Panc1 (cell line): ENCODE results near the gene ZFAND3.

Experiments used
- TF ChIP-seq, protein P1 (sequence below), 2 experiments: IDR thresholded peaks; 2 replicates each; pipeline ENCODE4 v1.6.1; 2011 to 2012; ENCODE audit warnings: low read depth in 2 of 2, control low read depth in 1 of 2, low read length in 1 of 2, mild to moderate bottlenecking in 1 of 2, moderate library complexity in 1 of 2; ENCODE audit not compliant: insufficient read depth in 1 of 2
- TF ChIP-seq, protein P2 (sequence below): fragments of 450-650 bp; IDR thresholded peaks from 2 replicates; pipeline ENCODE4 v1.5.1; 2017; ENCODE audit warnings: mild to moderate bottlenecking

DNA sequence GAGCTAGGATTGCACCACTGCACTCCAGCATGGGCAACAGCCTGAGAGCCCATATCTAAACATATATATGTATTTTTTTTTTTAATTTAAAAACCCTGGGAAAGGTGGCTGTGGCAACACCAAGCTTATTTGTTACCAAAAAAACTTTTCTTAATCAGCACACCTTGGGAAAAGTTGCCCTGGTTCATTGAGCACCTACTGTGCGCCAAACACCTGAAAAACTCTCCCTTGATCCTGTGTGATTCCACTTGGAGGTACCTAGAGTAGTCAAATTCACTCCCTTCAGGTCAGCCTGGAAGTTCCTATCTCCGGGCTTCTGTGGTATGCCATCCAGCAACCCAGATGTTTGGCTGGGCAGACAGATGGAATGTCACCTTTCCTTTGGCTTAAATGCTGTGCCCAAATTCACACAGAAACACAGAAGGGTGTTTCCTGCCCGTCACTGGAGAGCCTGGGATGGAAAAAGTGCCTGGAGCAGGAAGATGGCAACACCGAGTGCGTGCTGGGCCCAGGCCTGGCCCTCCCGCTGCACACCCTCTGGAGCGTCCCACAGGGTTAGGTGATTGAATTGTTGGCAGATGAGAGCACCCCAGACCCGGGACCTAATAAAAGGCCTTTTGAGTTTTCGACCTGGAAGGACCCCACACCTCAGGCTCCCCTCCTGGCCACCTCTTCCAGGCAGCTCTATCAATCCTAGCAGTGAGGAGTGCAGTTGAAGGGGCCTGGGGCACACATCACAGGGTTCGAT, 337.5 kb downstream of the ZFAND3 start:
- TF ChIP-seq, protein P1, sequence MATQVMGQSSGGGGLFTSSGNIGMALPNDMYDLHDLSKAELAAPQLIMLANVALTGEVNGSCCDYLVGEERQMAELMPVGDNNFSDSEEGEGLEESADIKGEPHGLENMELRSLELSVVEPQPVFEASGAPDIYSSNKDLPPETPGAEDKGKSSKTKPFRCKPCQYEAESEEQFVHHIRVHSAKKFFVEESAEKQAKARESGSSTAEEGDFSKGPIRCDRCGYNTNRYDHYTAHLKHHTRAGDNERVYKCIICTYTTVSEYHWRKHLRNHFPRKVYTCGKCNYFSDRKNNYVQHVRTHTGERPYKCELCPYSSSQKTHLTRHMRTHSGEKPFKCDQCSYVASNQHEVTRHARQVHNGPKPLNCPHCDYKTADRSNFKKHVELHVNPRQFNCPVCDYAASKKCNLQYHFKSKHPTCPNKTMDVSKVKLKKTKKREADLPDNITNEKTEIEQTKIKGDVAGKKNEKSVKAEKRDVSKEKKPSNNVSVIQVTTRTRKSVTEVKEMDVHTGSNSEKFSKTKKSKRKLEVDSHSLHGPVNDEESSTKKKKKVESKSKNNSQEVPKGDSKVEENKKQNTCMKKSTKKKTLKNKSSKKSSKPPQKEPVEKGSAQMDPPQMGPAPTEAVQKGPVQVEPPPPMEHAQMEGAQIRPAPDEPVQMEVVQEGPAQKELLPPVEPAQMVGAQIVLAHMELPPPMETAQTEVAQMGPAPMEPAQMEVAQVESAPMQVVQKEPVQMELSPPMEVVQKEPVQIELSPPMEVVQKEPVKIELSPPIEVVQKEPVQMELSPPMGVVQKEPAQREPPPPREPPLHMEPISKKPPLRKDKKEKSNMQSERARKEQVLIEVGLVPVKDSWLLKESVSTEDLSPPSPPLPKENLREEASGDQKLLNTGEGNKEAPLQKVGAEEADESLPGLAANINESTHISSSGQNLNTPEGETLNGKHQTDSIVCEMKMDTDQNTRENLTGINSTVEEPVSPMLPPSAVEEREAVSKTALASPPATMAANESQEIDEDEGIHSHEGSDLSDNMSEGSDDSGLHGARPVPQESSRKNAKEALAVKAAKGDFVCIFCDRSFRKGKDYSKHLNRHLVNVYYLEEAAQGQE (IDR thresholded peaks at IDR 0.05; ENCODE audit: insufficient read depth in 1 of 2, low read depth in 2 of 2, low read length in 1 of 2): no peak
- TF ChIP-seq, protein P2, sequence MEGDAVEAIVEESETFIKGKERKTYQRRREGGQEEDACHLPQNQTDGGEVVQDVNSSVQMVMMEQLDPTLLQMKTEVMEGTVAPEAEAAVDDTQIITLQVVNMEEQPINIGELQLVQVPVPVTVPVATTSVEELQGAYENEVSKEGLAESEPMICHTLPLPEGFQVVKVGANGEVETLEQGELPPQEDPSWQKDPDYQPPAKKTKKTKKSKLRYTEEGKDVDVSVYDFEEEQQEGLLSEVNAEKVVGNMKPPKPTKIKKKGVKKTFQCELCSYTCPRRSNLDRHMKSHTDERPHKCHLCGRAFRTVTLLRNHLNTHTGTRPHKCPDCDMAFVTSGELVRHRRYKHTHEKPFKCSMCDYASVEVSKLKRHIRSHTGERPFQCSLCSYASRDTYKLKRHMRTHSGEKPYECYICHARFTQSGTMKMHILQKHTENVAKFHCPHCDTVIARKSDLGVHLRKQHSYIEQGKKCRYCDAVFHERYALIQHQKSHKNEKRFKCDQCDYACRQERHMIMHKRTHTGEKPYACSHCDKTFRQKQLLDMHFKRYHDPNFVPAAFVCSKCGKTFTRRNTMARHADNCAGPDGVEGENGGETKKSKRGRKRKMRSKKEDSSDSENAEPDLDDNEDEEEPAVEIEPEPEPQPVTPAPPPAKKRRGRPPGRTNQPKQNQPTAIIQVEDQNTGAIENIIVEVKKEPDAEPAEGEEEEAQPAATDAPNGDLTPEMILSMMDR: no peak
